Spleen (tissue), 11 donors: ENCODE results near the gene NFASC. TPM values are rescaled to one million over a fixed set of nuclear protein-coding genes. Genes with fewer than 3 reads are reported as not detected.

ENCODE experiments used
- DNase-seq: peaks from one replicate; pipeline ENCODE4 v3.0.0-alpha.2; 2020
- H3K27ac ChIP-seq, 8 donors: fragments of 200-600 bp; sonication (generic) in 7 of 8; 1 replicate in 4 of 8; 2 replicates in 4 of 8; pipeline versions ENCODE4 v1.5.0 to v1.8.0; 2016 to 2021; ENCODE audit warnings: inconsistent platforms in 4 of 8, mild to moderate bottlenecking in 4 of 8, moderate library complexity in 1 of 8
- H3K27me3 ChIP-seq, 7 donors: fragments of 200-600 bp; sonication (generic) in 6 of 7; replicated peaks in 1 of 7; 1 replicate in 4 of 7; 2 replicates in 3 of 7; pipeline versions ENCODE4 v1.5.0 to v1.8.0; 2016 to 2021; ENCODE audit warnings: inconsistent platforms in 3 of 7, mild to moderate bottlenecking in 1 of 7
- H3K36me3 ChIP-seq, 6 donors: fragments of 200-600 bp; sonication (generic) in 5 of 6; 1 replicate in 4 of 6; 2 replicates in 2 of 6; pipeline versions ENCODE4 v1.5.0 to v1.8.0; 2016 to 2021; ENCODE audit warnings: inconsistent platforms in 2 of 6
- H3K4me1 ChIP-seq, 6 donors: fragments of 200-600 bp; sonication (generic) in 5 of 6; 1 replicate in 3 of 6; 2 replicates in 3 of 6; pipeline versions ENCODE4 v1.5.0 to v1.8.0; 2016 to 2021; ENCODE audit warnings: inconsistent platforms in 3 of 6
- H3K4me3 ChIP-seq, 8 donors: fragments of 200-600 bp; sonication (generic) in 7 of 8; 1 replicate in 4 of 8; 2 replicates in 4 of 8; pipeline versions ENCODE4 v1.5.0 to v1.8.0; 2016 to 2021; ENCODE audit warnings: inconsistent platforms in 4 of 8, mild to moderate bottlenecking in 4 of 8, moderate library complexity in 2 of 8
- H3K9me3 ChIP-seq, 8 donors: fragments of 200-600 bp; sonication (generic) in 7 of 8; 1 replicate in 4 of 8; 2 replicates in 4 of 8; pipeline versions ENCODE4 v1.5.0 to v1.8.0; 2016 to 2021; ENCODE audit warnings: inconsistent platforms in 4 of 8
- CTCF ChIP-seq, 11 experiments: fragments of 200-600 bp in 7 of 11; fragments of 450-650 bp in 4 of 11; sonication (generic) in 4 of 11; IDR thresholded peaks in 8 of 11; conservative IDR thresholded peaks in 3 of 11; 1 replicate in 7 of 11; 2 replicates in 4 of 11; pipeline versions ENCODE4 v1.4.0 to v1.8.0; 2016 to 2021; ENCODE audit warnings: antibody characterized with exemption in 11 of 11, inconsistent platforms in 4 of 11, mild to moderate bottlenecking in 1 of 11
- POLR2A ChIP-seq, 3 donors: fragments of 450-650 bp; IDR thresholded peaks; one replicate each; pipeline ENCODE4 v1.5.1; 2017; ENCODE audit warnings: antibody characterized with exemption in 3 of 3, mild to moderate bottlenecking in 1 of 3
- POLR2AphosphoS5 ChIP-seq, 3 donors: sonication (generic); formaldehyde crosslinking; IDR thresholded peaks; one replicate each; pipeline ENCODE4 v1.5.1; 2017; ENCODE audit warnings: antibody characterized with exemption in 3 of 3
- WGBS, 5 donors: extraction: QIAGEN DNeasy Blood & Tissue Kit in 3 of 5; methylation state at CpG; one replicate each; pipeline versions ENCODE4 v1.1.5 to v1.1.7; 2013 to 2018; 5-methylcytosine and 5-hydroxymethylcytosine counted together
- intact Hi-C: fragments of 100-400 bp; cut with DNase I; formaldehyde crosslinking; loops from one replicate; pipeline ENCODE4 v1.15.0; 2023; ENCODE audit warnings: low total_unique reads
- polyA plus RNA-seq, 3 donors: library from polyadenylated mRNA; stranded (reverse); fragments of 200-250 nt; gene quantifications; one replicate each; pipeline ENCODE4 v1.2.1, GENCODE V29; 2013
- total RNA-seq, 7 donors: library from RNA; depleted of rRNA in 3 of 7; stranded (reverse); fragments of >200 nt in 3 of 7; fragmentation: NEBNext Ultra II Directional in 4 of 7; extraction: Animal tissue kit (Norgen Biotek cat#: 25700) in 4 of 7; gene quantifications; one replicate each; pipeline versions ENCODE4 v1.1.0 to v1.2.1, GENCODE V29; 2016 to 2021
- donor health status: healthy with polysubstance abuse.
- donor health status: DM: no; HTN: no; CAD: no; lungs with moderate emphysema.
- donor health status: DM: no; HTN: no; CAD: no.
- donor health status: Bipolar disorder and iron deficiency.
- donor health status: healthy.
- donor health status: DM: no; HTN: no; CAD: no.
- donor health status: DM: yes; HTN: yes; CAD: no.

The NFASC gene
- total and polyA plus RNA-seq, 10 donors, result 2.8 to 60.3 (median 23.1) TPM

DNA sequence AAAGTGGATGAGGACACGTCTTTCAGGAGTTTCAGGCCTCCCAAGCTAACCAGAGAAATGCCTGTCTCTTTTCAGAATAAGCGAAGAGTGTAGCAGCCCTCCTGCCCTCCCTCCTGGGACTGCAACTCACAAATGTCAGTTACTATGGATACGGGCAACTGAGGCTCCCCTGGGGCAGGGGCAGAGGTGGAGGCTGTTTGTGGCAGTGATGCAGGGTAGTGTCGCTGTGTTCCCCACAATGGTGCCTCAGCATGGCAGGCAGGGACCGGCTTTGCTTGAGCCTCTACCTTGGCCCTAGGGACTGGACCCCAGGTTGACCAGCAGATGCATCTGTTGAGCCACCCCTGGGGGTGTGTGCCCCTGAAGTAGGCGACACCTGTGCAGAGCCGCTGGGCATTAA is 10.2 kb downstream of the NFASC start:
- no peaks in the 10 kb centered on the region for H3K9me3 ChIP-seq
- TF ChIP-seq POLR2AphosphoS5 (IDR thresholded peaks at IDR 0.05) (no peak), POLR2A (IDR thresholded peaks at IDR 0.05) (no peak), CTCF (IDR thresholded peaks at IDR 0.05 in 8 of 11, conservative IDR thresholded peaks at IDR 0.05 in 3 of 11) (no peak)
- H3K27me3 ChIP-seq, result peaks cover 0 to 8% (median 0%) of the 10 kb centered on the region in 7 donors
- peak overlapping the region in 5 of 8 donors; percentile 2 to 46 (median 41) for H3K27ac ChIP-seq
- H3K4me3 ChIP-seq, result no peak overlapping the region
- no peak for DNase-seq
- intact Hi-C loops, result no loop called here
- WGBS, 5 donors, result 71 to 87% (median 85%) methylated on average over 5 to 7 of the region's 7 CpGs
- H3K4me1 ChIP-seq, result no peaks in the 10 kb centered on the region
- no peaks in the 10 kb centered on the region for H3K36me3 ChIP-seq

GRCh38 chr1:204882479-204882878 is 11.8 kb downstream of the NFASC start:
- intact Hi-C loops, result no loop called here
- no peaks in the 10 kb centered on the region for H3K9me3 ChIP-seq
- H3K27ac ChIP-seq, result peak overlapping the region in 1 of 8 donors; percentile 41

GRCh38 chr1:204883405-204883804 is 12.7 kb downstream of the NFASC start:
- Histone ChIP-seq H3K4me3 (no peak overlapping the region), H3K27ac (peak overlapping the region in 1 of 8 donors; percentile 62), H3K36me3 (no peaks in the 10 kb centered on the region), H3K27me3 (no peaks in the 10 kb centered on the region), H3K9me3 (no peaks in the 10 kb centered on the region), H3K4me1 (peaks cover 0 to 4% (median 0%) of the 10 kb centered on the region in 6 donors)
- no peak for DNase-seq
- WGBS, 5 donors, result 50 to 77% (median 71%) methylated on average over 2 to 3 of the region's 3 CpGs
- intact Hi-C loops, result no loop called here
- TF ChIP-seq POLR2AphosphoS5 (IDR thresholded peaks at IDR 0.05), result no peak
- TF ChIP-seq POLR2A (IDR thresholded peaks at IDR 0.05), result no peak
- TF ChIP-seq CTCF (IDR thresholded peaks at IDR 0.05 in 8 of 11, conservative IDR thresholded peaks at IDR 0.05 in 3 of 11), result no peak

More at GRCh38 chr1:204882479-204882878, 11.8 kb downstream of the NFASC start:
- Histone ChIP-seq H3K27me3 (peaks cover 0 to 4% (median 0%) of the 10 kb centered on the region in 7 donors), H3K4me1 (peaks cover 0 to 4% (median 0%) of the 10 kb centered on the region in 6 donors), H3K36me3 (no peaks in the 10 kb centered on the region), H3K4me3 (no peak overlapping the region)
- WGBS, 5 donors, result 76 to 88% (median 86%) methylated on average over 3 of the region's 3 CpGs
- TF ChIP-seq POLR2AphosphoS5 (IDR thresholded peaks at IDR 0.05) (no peak), POLR2A (IDR thresholded peaks at IDR 0.05) (no peak), CTCF (IDR thresholded peaks at IDR 0.05 in 8 of 11, conservative IDR thresholded peaks at IDR 0.05 in 3 of 11) (no peak)
- DNase-seq, result no peak

DNA sequence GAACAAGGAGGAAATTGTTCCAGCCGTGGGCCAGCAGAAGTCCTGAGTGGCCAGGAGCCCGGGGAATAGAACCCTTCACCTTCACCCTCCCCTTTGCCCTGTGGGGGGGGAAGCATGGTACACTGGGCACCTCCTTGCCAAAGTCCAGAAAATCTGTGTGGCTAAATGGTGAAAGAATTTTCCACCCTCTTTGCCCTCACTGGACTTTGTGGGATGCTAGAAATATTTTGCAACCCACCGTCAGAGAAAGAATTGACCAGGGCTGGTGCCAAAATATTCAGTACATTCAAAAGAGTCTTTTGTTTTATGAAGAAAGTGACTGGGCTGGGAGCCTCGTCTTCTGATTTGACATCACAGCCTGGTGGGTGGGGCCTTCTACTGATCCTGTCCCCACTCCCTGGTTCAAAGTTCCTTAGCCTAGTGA is 14.6 kb downstream of the NFASC start:
- intact Hi-C loops, result no loop called here
- H3K36me3 ChIP-seq, result no peaks in the 10 kb centered on the region
- WGBS, 5 donors, result 41 to 62% (median 51%) methylated on average over 4 of the region's 4 CpGs
- H3K9me3 ChIP-seq, result no peaks in the 10 kb centered on the region
- DNase-seq, result no peak
- TF ChIP-seq POLR2AphosphoS5 (IDR thresholded peaks at IDR 0.05) (no peak), POLR2A (IDR thresholded peaks at IDR 0.05) (no peak), CTCF (IDR thresholded peaks at IDR 0.05 in 8 of 11, conservative IDR thresholded peaks at IDR 0.05 in 3 of 11) (no peak)
- H3K4me1 ChIP-seq, result peaks cover 0 to 9% (median 0%) of the 10 kb centered on the region in 6 donors
- H3K27ac ChIP-seq, result peak overlapping the region in 7 of 8 donors; percentile 10 to 63 (median 58)
- peaks cover 0 to 15% (median 0%) of the 10 kb centered on the region in 7 donors for H3K27me3 ChIP-seq
- H3K4me3 ChIP-seq, result no peak overlapping the region
